Measurements from ENCODE around the gene ZNF365.

DNA sequence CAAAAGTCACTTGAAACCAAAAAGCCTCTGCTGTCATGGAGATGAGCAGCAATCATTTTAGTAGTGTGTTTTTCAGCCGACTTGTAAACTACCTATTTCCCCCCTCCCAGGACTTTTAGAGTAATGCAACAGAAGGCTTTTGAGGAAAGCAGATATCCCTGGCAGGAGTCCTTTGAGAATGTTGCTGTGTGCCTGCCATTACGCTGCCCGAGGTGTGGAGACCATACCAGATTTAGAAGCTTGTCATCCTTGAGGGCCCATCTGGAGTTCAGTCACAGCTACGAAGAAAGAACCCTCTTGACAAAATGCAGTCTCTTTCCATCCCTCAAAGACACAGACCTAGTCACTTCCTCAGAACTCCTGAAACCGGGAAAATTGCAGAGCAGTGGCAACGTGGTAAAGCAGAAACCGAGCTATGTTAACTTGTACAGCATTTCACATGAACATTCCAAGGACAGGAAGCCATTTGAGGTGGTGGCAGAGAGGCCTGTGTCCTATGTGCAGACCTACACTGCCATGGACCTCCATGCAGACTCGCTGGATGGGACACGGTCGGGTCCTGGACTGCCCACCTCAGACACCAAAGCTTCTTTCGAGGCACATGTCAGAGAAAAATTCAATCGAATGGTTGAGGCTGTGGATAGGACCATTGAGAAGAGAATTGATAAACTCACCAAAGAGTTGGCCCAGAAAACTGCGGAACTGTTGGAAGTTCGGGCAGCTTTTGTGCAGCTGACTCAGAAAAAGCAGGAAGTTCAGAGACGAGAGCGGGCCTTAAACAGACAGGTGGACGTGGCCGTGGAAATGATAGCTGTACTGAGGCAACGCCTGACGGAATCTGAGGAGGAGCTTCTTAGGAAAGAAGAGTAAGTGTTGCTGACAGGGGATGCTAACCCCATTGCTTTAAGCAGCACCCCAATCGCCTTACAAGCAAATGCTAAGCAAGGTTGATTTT is 2.2 kb downstream of the ZNF365 start:
- TF ChIP-seq CTCF (IDR thresholded peaks at IDR 0.05) (no peak), POLR2A (IDR thresholded peaks at IDR 0.05) (no peak), EP300 (IDR thresholded peaks at IDR 0.05) (no peak)

All from stomach (tissue), 4 donors.